ENCODE data around the gene CNPY1. TPM values are rescaled to one million over a fixed set of nuclear protein-coding genes. Genes with fewer than 3 reads are reported as not detected.
"Not testable (repeated sequence)": the region's sequence is repeated elsewhere in the genome, so short reads cannot be mapped to it uniquely, and the experiment has no call there.

Gene CNPY1
- not detected for total RNA-seq

- H3K27ac Mint-ChIP-seq; H3K4me1 Mint-ChIP-seq; POLR2A ChIA-PET; H3K9me3 Mint-ChIP-seq; H3K36me3 Mint-ChIP-seq (ENCODE audit: low read depth); DNase-seq; H3K27me3 Mint-ChIP-seq; H3K4me3 Mint-ChIP-seq: not testable (repeated sequence)
- CTCF ChIA-PET, result interaction anchor here (0.7 kb wide), 1 partner anchor 151 kb away, joined by 3 read pairs; no protein-coding TSS in a partner anchor
These were observed at the start of gene CNPY1 for GRCh38 chr7:155546449-155546848. Gene CNPY1 (minus strand): TSS chr7:155546559. CDS start chr7:155545929, 630 bp downstream.

- Mint-ChIP-seq H3K9me3 (no peaks in the 10 kb centered on the region), H3K27ac (no peak overlapping the region), H3K4me3 (no peak overlapping the region), H3K36me3 (ENCODE audit: low read depth) (no peaks in the 10 kb centered on the region), H3K27me3 (peaks cover 33% of the 10 kb centered on the region), H3K4me1 (peaks cover 18% of the 10 kb centered on the region)
- POLR2A ChIA-PET, result no interaction called here
- DNase-seq, result no peak
- CTCF ChIA-PET, result interaction anchor here (0.6 to 8.4 kb wide), 2 partner anchors 175 to 251 kb away, joined by 3 to 156 read pairs; no protein-coding TSS in a partner anchor
These were observed 48.6 kb upstream of the CNPY1 start for GRCh38 chr7:155594961-155595366.

GRCh38 chr7:155594163-155594732, 47.9 kb upstream of the CNPY1 start:
- no peaks in the 10 kb centered on the region for H3K9me3 Mint-ChIP-seq
- DNase-seq, result no peak
- H3K4me3 Mint-ChIP-seq, result no peak overlapping the region
- ChIA-PET CTCF (interaction anchor here (8.4 kb wide), 1 partner anchor 175 kb away, joined by 156 read pairs; no protein-coding TSS in a partner anchor), POLR2A (no interaction called here)
- no peaks in the 10 kb centered on the region for H3K36me3 Mint-ChIP-seq (ENCODE audit: low read depth)
- peaks cover 26% of the 10 kb centered on the region for H3K27me3 Mint-ChIP-seq
- H3K4me1 Mint-ChIP-seq, result peaks cover 17% of the 10 kb centered on the region
- no peak overlapping the region for H3K27ac Mint-ChIP-seq

- Mint-ChIP-seq H3K27ac (no peak overlapping the region), H3K9me3 (no peaks in the 10 kb centered on the region), H3K4me3 (no peak overlapping the region), H3K27me3 (peaks cover 22% of the 10 kb centered on the region), H3K4me1 (peaks cover 13% of the 10 kb centered on the region), H3K36me3 (ENCODE audit: low read depth) (no peaks in the 10 kb centered on the region)
- no peak for DNase-seq
- CTCF ChIA-PET, result interaction anchor here (8.4 kb wide), 1 partner anchor 176 kb away, joined by 156 read pairs; no protein-coding TSS in a partner anchor
- POLR2A ChIA-PET, result no interaction called here
These were observed 47.3 kb upstream of the CNPY1 start for GRCh38 chr7:155593461-155594162.

GRCh38 chr7:155591055-155591775, 44.9 kb upstream of the CNPY1 start:
- peak; percentile 24 for DNase-seq
- ChIA-PET POLR2A (no interaction called here), CTCF (interaction anchor here (3.0 kb wide), 1 partner anchor 8 kb away, joined by 18 read pairs; no protein-coding TSS in a partner anchor)
- Mint-ChIP-seq H3K9me3 (no peaks in the 10 kb centered on the region), H3K27me3 (peaks cover 21% of the 10 kb centered on the region), H3K4me1 (peaks cover 9% of the 10 kb centered on the region), H3K4me3 (no peak overlapping the region), H3K27ac (no peak overlapping the region), H3K36me3 (ENCODE audit: low read depth) (no peaks in the 10 kb centered on the region)

GRCh38 chr7:155590215-155591018, 44.1 kb upstream of the CNPY1 start:
- Mint-ChIP-seq H3K4me1 (peaks cover 9% of the 10 kb centered on the region), H3K4me3 (no peak overlapping the region), H3K27ac (no peak overlapping the region), H3K27me3 (peaks cover 26% of the 10 kb centered on the region), H3K9me3 (no peaks in the 10 kb centered on the region), H3K36me3 (ENCODE audit: low read depth) (no peaks in the 10 kb centered on the region)
- DNase-seq, result peak; percentile 34
- ChIA-PET CTCF (interaction anchor here (3.0 kb wide), 1 partner anchor 9 kb away, joined by 18 read pairs; no protein-coding TSS in a partner anchor), POLR2A (no interaction called here)

GRCh38 chr7:155589001-155589980, 42.9 kb upstream of the CNPY1 start:
- H3K27me3 Mint-ChIP-seq, result peaks cover 32% of the 10 kb centered on the region
- no peaks in the 10 kb centered on the region for H3K9me3 Mint-ChIP-seq
- peaks cover 9% of the 10 kb centered on the region for H3K4me1 Mint-ChIP-seq
- no peak overlapping the region for H3K27ac Mint-ChIP-seq
- H3K36me3 Mint-ChIP-seq (ENCODE audit: low read depth), result no peaks in the 10 kb centered on the region
- ChIA-PET POLR2A (no interaction called here), CTCF (interaction anchor here (3.0 kb wide), 1 partner anchor 10 kb away, joined by 18 read pairs; no protein-coding TSS in a partner anchor)
- DNase-seq, result no peak
- no peak overlapping the region for H3K4me3 Mint-ChIP-seq

GRCh38 chr7:155588468-155588998, 42.2 kb upstream of the CNPY1 start:
- Mint-ChIP-seq H3K27ac (no peak overlapping the region), H3K4me3 (no peak overlapping the region), H3K9me3 (no peaks in the 10 kb centered on the region), H3K36me3 (ENCODE audit: low read depth) (no peaks in the 10 kb centered on the region), H3K27me3 (peaks cover 32% of the 10 kb centered on the region), H3K4me1 (peaks cover 9% of the 10 kb centered on the region)
- CTCF ChIA-PET, result interaction anchor here (3.0 kb wide), 1 partner anchor 11 kb away, joined by 18 read pairs; no protein-coding TSS in a partner anchor
- POLR2A ChIA-PET, result no interaction called here
- DNase-seq, result no peak

GRCh38 chr7:155587486-155587885, 41.1 kb upstream of the CNPY1 start:
- Mint-ChIP-seq H3K27me3 (peaks cover 37% of the 10 kb centered on the region), H3K36me3 (ENCODE audit: low read depth) (no peaks in the 10 kb centered on the region), H3K9me3 (no peaks in the 10 kb centered on the region), H3K4me3 (no peak overlapping the region), H3K4me1 (peaks cover 9% of the 10 kb centered on the region), H3K27ac (no peak overlapping the region)
- ChIA-PET CTCF (no interaction called here), POLR2A (no interaction called here)
- no peak for DNase-seq

GRCh38 chr7:155586843-155587440, 40.6 kb upstream of the CNPY1 start:
- POLR2A ChIA-PET, result interaction anchor here (0.8 kb wide), 1 partner anchor 12 kb away, joined by 3 read pairs; no protein-coding TSS in a partner anchor
- Mint-ChIP-seq H3K4me1 (peaks cover 9% of the 10 kb centered on the region), H3K9me3 (no peaks in the 10 kb centered on the region), H3K4me3 (no peak overlapping the region), H3K27ac (no peak overlapping the region), H3K27me3 (peaks cover 37% of the 10 kb centered on the region), H3K36me3 (ENCODE audit: low read depth) (no peaks in the 10 kb centered on the region)
- CTCF ChIA-PET, result interaction anchor here (1.0 to 2.7 kb wide), 3 partner anchors 11 to 153 kb away, joined by 3 to 11 read pairs (median 3); no protein-coding TSS in a partner anchor
- DNase-seq, result no peak

GRCh38 chr7:155585951-155586350, 39.6 kb upstream of the CNPY1 start:
- DNase-seq, result no peak
- Mint-ChIP-seq H3K9me3 (no peaks in the 10 kb centered on the region), H3K27me3 (peaks cover 37% of the 10 kb centered on the region), H3K36me3 (ENCODE audit: low read depth) (no peaks in the 10 kb centered on the region), H3K4me3 (no peak overlapping the region), H3K4me1 (peaks cover 7% of the 10 kb centered on the region), H3K27ac (no peak overlapping the region)
- POLR2A ChIA-PET, result no interaction called here
- CTCF ChIA-PET, result interaction anchor here (1.0 to 2.7 kb wide), 3 partner anchors 12 to 154 kb away, joined by 3 to 11 read pairs (median 3); no protein-coding TSS in a partner anchor

Measured in activated CD4-positive, alpha-beta memory T cell treated with anti-CD3 and anti-CD28 coated beads, Interleukin-2, amount 10 ng/mL, durations not matched to agents 7 days and 5 days (primary cell).